Measurements from ENCODE around the gene SYNDIG1. TPM values are rescaled to one million over a fixed set of nuclear protein-coding genes. Genes with fewer than 3 reads are reported as not detected.

SYNDIG1 gene
- total RNA-seq, 1 experiment from 2014 or later: 5.4 TPM

- peaks cover 0 to 4% of the 10 kb centered on the region in 2 experiments; a peak in 1 of 5 replicates for H3K9me3 Mint-ChIP-seq
- Histone ChIP-seq H3K4me1 (ENCODE audit: insufficient read depth, low read length) (no peaks in the 10 kb centered on the region), H3K18ac (ENCODE audit: insufficient read length, low read depth, low read length) (no peak overlapping the region), H3K56ac (ENCODE audit: insufficient read length, low read depth, low read length) (no peak overlapping the region), H4K5ac (ENCODE audit: insufficient read length, low read depth, low read length) (no peak overlapping the region), H3T11ph (ENCODE audit: low read length) (no peak overlapping the region), H2AK5ac (ENCODE audit: insufficient read length, low read length) (no peak overlapping the region), H2AFZ (ENCODE audit: low read length) (no peak overlapping the region), H2BK5ac (ENCODE audit: insufficient read length, low read length) (no peak overlapping the region), H4K8ac (replicated peaks; ENCODE audit: insufficient read length, low read depth, low read length) (no peak overlapping the region), H3K79me2 (ENCODE audit: insufficient read depth, low read length) (no peaks in the 10 kb centered on the region), H2BK15ac (ENCODE audit: low read depth, low read length) (no peak overlapping the region), H2BK12ac (ENCODE audit: insufficient read length, low read depth, low read length) (no peak overlapping the region), H4K20me1 (ENCODE audit: control insufficient read depth, insufficient read depth, insufficient read length) (no peaks in the 10 kb centered on the region), H3K27me3 (ENCODE audit: insufficient read depth, low read length) (no peaks in the 10 kb centered on the region), H3K4ac (ENCODE audit: low read depth, low read length) (no peak overlapping the region), H3K4me2 (ENCODE audit: insufficient read depth, insufficient read length, low read length) (no peak overlapping the region), H3K14ac (ENCODE audit: insufficient read depth, low read length) (no peak overlapping the region), H2BK120ac (ENCODE audit: low read depth, low read length, poor library complexity, severe bottlenecking) (no peak overlapping the region), H3K23me2 (ENCODE audit: insufficient read length, low read depth, low read length, poor library complexity, severe bottlenecking) (no peaks in the 10 kb centered on the region), H2BK20ac (ENCODE audit: low read depth, low read length, poor library complexity, severe bottlenecking) (no peak overlapping the region), H3K9me3 (ENCODE audit: control insufficient read depth, low read depth, low read length) (no peaks in the 10 kb centered on the region), H4K91ac (ENCODE audit: insufficient read length, low read depth, low read length) (no peak overlapping the region), H3K9ac (ENCODE audit: extremely low read depth, insufficient read length, low read length) (no peak overlapping the region), H3K79me1 (ENCODE audit: insufficient read depth, low read depth, low read length, poor library complexity, severe bottlenecking) (no peaks in the 10 kb centered on the region), H3K23ac (ENCODE audit: insufficient read length, low read depth, low read length) (no peak overlapping the region), H3K27ac (ENCODE audit: insufficient read length, low read depth, low read length) (no peak overlapping the region)
- WGBS (ENCODE audit: extremely low coverage, insufficient read length, low lambda C conversion rate): no CpG with 5 or more reads among the region's 27 CpGs
- TF ChIP-seq CTCF (conservative IDR thresholded peaks at IDR 0.05): no peak
- no peak overlapping the region for H3K4me3 Mint-ChIP-seq
- H3K4me1 Mint-ChIP-seq: no peaks in the 10 kb centered on the region
- H3K27me3 Mint-ChIP-seq (ENCODE audit: low read depth): no peaks in the 10 kb centered on the region; the same call in 1 of the 2 replicates
- H3K36me3 Mint-ChIP-seq (ENCODE audit: insufficient read depth in 1 of 3, low read depth in 3 of 3): no peaks in the 10 kb centered on the region; a peak in 2 of 7 replicates
- DNase-seq: no peak
- H3K27ac Mint-ChIP-seq: no peak overlapping the region
Measured at GRCh38 chr20:24657878-24658620, 188.6 kb downstream of the SYNDIG1 start.
